HG02610 (cell line): ENCODE data around the gene HOXB5.

Experiments
- ATAC-seq: cut with Tn5 transposase; IDR thresholded peaks from one replicate; pipeline ENCODE4 v1.9.1; 2021; ENCODE audit warnings: mild to moderate bottlenecking, moderate library complexity; ENCODE audit not compliant: unreplicated experiment

HOXB5 gene

DNA sequence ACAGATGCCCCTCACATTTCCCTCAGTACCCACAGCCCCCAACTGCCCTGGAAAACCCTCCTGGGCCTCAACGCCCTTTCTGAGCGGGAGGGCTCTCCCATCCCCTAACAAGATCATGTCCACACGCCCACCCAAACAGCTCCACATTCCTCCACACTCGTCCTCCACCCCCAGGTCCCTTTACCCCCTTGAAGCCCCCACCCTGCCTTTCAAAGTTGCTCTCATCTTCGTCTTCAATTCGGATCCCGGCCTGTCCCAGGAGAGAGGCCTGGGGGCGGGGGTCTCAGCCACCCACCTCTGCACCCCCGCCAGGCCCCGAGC lies 29.8 kb downstream of the HOXB5 start:
- no peak for ATAC-seq

DNA sequence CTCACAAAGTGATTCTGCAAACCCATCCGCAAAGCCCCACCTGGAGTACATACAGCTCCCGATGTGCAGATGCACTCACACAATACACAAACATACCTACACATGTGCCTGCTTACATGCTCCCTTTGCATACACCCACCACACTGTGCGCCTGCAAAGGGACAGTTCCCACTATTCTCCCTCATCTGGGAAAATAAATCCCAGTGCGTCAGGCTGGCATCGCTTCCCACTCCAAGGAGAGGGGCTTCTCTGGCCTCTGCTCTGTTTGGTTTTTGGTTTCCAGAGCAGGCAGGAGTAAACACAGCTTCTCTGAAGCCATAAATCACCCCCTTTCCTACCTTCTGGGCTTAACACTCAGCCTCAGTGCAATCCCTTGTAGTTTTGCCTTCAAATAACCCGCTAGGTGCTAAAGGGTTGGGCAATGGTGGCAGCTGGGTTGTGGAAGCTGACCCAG lies 30.2 kb downstream of the HOXB5 start:
- ATAC-seq = no peak

DNA sequence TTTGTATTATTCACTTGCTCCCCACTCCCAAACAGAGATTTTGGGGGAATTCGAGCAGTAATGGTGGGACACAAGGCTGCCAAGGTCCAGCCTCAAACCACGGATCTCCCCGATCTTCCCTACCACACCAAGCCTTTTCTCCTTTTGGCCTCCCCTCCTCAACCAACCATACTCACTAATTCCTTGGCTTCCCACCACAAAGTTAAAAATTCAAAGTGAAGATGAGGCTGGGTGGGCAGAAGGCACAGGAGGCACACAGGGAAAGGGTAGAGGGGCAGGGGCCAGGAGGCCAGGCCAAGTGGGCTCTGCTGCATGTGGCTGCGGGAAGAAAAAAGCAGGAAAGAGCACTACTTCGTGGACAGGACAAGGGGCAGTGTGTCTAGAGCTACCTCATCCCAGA lies 30.6 kb downstream of the HOXB5 start:
- ATAC-seq = no peak

DNA sequence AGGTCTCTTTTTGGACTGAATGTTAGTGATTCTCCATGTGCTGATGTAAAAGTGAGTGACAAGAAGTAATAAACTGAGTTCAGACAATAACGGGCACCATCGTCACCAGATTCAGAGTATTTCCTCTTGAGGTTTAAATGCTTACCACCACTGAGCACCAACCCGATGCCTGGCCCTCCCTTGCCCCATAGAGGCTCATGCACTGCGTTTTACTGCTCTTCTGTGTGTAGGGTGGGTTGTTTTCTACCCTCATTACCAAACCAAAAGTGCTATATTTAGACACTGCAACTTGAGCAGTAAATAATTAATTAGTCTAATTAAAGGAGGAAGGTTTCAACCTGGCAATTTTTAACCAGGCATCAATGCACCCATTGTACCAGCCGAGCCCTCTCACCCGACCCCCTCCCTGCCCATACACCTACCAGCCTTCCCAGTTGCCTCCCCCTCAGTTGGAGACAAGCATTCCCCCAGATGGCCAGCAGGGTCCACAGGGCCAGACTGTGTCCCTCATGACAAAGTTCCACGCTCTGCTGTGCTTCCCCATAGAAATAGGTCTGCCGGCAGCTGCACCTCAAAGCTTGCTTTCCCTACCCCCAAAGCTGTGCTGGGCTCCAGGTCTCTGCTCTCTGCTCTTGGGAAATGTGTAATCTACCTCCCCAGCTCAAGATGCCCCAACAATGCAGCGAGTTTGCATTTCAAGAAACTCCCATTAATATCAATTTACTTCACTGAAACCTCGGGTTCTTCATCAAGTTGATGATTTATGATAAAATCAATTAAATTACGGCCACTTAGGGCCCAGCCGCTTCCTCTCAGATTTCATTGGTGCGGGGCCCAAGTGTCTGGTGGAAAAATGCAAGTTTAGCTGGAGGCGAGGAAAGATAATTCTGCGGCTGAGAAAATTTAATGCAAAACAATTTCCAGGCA lies 31.4 kb downstream of the HOXB5 start:
- no peak for ATAC-seq

DNA sequence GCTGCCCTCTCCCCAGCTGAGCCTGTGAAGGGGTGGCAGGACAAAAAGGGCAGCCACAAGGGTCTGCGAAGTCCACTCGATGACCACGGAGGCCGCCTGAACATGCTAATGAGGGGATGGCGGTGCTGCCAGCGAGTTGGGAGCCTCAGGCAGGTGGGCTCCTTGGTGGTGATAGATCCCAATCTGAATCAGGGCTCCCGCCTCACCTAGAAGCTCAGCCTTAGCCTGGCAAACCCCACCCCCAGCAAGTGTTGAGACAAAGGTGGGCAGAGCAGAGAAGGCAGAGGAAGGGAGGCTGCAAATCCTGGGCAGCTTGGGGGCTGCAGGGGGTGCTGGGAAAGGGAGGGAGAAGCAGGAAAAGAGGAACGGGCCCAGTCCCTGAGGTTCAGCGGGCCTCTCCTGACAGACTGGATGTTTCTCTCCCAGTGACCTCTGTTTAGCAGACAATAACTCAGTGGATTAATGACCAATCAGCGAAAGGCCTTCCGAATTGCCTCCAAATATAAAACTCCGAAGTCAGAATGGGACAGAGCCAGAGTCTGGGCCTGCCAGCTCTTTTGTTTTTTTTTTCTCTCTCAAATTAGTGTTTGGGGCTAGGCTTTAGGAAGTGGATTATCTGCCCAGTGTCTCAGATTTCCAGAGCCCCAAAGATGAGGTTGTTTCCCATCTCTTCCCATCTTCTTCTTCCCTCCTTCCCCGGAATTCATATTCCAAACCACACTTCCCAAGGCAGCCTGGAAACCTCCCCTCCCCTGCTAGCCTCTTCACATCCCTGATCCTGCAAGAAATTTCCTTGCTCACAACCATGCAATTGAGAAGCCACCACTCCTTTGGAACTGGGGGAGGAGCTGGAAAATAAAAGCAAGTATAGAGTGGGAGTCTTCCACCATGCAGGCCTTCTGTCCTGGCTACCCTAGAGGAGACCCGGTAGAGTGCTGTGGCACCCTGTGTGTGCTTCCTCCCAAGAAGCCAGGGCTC lies 33.5 kb downstream of the HOXB5 start:
- no peak for ATAC-seq

DNA sequence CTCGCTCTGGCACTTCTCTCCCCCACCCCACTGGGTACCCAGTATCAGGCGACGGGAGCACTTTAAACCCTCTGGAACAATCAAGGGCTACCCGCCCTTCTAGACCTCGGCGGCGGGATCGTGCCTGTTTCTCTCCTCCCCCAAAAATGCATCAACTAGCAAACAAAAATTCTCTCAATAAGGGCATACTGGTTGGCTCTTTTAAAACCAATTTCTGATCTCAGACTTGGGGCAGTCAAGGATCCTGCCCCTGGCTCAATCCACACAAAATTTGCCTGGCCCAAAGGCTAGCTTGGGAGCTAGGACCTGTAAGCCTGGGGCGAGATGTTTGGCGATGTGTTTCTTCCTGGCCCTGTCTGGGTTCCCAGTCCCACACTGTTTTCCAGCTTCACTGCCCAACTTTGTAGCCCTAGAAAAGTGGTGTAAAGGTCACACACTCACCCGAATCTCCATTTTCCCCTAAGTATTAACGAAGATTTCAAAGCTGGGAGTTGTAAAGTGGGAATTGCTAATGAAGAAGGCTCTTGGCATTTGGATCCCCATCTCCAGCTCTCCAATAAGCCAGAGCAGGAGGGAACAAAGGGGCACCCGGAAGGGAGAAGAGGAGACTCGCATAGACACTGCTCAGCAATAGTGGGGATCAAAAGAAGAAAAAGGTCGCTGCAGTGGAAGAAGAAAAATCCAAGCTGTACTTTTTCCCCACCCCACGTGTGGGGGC lies 34.3 kb downstream of the HOXB5 start:
- ATAC-seq = no peak

DNA sequence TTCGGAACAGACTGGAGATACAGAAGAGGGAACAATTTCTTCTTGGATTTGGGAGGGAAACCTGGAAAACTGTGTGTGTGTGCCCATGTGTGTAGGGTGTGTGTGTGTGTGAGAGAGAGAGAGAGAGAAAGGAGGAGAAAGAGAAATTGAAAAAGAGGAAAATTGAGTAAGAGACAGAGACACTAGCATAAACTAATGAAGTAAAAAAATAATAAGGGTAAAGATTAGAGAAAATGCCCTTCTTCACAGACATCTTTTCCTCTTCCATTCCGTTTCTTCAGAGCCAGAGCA lies 34.8 kb downstream of the HOXB5 start:
- no peak for ATAC-seq

DNA sequence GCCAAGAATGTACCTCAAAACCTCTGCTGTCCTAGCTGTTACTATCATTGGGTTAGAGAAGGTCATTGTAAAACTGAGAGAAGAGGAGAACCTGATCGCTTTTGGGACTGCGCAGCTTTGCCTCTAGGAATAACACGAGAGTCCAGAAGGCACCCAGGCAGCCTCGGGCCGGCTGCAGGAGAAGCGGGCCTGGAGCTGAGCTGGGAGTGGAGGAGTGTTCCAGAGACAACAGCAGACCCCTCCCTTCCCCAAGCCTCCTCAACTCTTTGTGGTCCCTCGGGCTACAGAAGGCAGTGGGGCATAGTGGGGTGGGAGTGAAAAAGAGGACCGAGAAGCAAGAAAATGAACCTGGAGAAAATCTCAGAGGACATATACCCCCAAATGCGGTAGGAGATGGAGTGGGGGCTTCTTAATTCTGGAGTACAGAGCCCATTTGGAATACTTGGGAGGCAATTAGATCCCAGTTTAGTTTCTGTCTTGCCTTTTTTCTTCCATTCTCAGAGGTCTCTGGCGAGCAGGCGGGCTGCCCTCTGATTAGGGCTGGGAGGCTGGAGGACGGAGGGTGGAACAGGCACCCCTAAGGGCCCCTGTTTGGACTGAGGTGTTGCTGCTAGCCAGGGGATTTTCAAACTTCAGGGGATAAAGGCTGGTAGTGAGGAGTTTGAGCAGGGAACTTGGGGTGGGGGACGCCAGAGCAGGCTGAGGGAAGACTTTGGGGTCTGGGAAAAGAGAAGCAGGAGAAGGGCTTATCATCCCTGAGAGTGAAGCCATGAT lies 35.3 kb downstream of the HOXB5 start:
- no peak for ATAC-seq

DNA sequence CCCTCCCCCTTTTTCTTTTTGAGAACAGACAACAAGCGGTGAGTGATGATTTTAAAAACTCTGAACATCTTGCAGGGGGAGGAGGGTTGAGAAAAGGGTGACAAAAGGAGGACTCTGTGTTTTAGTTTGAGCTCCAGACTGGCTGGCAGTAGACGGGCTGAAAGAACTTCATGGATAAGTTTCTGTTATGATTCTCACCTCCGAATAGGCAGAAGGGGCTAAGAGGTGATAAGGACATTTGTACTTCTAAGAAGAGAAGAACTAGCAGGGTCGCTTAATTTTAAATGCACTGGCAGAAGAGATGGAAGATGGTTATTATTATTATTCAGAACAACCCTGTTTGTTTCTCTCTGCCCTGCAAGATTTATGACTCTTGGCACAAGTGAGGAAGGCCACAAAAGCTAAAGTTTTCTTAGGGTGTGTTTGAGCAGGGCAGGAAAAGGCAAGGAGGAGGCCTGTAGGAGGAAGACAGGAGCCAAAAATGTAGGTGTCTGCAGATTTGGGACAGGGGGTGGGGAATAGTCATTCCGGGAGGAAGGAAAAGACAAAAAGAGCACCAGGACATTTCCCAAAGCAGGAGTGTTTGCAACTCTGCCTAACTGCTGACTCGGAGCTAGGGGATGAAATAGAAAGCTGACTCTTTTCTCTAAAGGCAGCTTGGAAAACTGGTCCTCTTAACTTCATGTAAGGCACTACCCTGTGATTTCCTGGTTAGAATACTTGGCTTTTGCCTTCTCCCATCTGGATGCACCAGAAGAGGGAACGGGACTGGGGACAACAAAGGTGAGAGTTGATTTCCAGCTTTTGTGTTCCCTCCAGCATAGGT lies 36.8 kb downstream of the HOXB5 start:
- no peak for ATAC-seq

DNA sequence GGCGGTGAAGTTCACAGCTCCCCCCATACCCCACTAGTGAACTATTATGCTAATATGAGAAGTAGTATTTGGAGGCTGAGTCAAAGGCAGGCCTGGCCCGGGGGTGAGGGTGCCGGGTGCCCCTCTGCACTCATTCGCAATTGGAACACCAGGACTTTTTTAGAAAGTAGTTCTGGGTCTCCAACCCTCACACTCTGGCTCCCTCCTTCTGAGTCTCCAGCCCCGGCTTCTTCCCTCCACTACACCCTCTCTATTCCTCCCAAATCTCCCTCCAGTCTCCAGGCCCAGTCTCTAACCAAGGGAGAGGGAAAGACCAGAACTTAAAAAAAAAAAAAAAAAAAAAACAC lies 37.4 kb downstream of the HOXB5 start:
- ATAC-seq = no peak

DNA sequence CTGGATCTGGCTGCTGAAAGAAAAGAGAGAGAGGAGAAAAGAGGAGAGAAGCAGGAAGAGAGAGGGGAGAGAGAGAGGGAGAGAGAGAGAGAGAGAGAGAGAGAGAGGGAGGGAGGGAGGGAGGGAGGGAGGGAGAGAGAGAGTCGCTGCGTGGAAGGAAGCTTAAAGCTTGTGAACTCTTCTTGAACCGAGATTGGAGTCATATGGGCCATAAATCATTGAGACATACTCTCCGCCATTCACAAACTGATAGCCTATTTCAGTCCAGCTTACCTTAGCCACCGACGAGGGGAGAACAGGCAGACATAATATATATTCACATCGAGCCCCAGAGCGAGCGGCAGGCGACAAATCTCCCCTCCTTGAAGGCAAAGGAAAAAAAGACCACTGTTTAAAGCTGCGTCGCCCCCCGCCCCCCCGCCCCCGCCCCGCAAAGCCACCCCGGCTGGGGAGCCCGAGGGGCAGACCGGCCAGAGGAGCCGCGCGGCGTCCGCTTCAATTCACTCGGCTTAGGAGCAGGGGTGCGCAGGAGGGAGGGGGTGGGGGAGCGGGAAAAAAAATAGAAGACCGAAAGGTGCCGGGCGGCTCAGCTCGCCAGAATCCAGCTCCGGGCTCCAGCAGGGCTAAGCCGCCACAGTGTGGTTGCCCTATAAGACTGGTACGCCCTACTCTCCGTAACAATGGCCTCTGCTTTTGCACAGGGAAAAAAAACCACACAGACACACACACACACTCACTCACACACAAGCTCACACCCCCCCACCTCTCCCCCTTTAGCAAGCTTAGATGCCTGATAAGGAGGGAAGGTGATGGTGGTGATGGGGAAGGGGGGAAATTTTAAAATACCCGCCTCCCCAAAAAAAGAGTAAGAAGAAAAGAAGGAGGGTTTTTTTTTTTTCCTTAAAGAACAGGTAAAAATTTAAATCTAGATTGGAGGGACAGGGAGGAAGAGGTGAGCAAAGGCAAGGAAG lies 38.0 kb downstream of the HOXB5 start:
- no peak for ATAC-seq

DNA sequence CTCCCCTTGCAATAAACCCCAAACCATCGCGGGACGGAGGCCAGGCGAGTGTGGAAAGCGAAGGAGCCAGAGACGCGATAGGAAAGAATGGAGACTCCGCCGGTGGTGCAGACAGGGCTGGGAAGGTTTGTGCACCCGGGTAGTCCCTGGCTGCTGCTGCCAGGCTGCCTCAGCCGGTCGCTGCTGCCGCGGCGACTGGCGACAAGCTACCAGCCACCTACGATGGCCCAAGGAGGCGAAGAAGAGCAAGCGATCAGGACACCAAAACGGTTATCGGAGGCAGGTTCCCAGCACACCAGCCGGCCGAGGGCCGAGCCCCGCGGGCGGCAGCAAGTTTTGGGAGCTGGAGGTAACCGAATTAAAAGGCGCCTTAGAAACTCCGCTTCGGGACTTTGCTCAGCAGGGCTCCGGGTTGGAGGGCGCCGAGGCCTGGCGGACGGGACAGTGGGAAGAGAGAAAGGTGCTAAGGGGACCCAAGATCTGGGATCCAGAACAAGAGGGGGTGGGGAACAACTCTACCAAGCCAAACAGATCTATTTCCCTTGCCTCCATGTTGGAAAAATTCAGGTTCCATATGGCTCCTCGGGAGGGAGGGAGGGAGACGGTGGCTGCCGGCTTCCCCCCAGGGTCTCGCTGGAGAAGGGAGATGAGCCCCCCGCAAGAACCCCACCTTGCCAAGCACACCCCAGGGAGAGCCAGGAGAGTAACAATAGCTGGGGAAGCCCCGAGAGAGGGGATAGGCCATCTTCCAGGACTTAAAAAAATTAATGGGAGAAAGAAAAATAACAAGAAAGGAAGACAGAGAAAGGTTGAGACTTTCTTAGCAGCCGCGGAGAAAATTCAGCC lies 38.9 kb downstream of the HOXB5 start:
- no peak for ATAC-seq

DNA sequence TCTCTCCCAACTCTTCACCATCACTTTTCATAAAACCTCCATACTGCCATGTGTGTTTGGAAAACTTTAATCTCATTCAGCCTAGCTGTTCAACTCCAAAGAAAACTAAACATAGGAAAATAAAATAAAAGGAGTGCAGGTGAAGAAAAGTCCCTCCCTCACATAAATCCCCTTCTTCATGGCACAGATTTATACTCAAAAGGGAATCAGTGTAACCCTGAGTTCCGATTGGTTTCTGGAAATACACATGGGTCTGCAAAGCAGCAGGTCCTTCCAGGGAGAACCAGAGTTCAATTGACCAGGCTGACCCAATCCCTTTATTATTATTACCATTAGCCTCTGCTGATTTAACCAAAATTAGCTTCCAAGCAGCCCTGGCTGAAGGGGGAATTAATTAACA lies 39.8 kb downstream of the HOXB5 start:
- no peak for ATAC-seq

DNA sequence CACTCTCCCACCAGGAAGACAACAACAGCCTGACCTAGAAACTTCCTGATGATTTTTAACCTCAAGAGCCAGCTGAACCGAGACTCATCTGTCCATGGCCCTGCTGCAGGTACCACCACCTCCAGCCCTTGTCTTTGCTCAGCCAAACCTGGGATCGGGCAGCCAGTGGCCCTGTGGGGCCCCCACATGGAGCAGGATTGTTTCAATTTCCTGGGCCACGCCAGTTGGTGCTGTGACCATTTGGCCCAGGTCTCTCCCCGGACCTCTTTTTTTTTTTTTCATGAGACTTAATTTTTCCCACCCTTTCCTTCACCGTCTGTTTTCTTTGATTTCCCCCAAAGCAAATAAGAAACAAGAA lies 40.4 kb downstream of the HOXB5 start:
- ATAC-seq = no peak

DNA sequence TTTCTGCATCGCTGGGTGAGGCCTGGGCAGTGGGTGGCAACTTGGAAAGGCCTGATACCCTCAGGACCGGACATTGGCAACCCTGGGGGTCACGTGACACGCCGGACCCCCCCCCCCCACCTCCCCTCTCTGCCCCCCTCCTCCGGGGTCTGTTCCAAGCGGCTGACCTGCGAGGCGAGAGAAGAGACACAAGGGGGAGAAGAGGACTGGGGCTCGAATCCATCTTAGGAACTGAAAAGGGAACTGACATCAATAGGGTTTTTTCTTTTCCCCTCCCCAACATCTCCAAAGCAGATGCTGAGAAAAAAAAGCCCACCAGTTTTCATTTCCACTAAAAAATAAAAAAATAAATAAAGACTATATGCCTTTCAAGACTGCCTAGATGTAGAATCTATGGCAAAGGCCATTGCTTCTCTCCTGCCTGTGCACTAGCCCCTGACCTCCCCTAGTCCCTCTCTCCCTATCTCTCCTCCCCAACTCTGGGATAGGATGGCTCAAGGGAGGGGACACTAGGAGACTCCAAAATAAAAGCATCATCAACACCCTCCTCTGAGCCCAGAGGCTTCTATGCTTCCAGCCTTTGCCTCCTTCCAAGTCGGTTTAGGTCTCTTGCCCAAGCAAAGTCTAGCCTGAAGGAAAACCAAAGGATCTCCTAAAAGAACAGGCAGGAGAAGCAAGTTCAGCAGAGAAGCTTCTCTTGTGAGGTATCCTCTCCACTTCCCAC lies 41.0 kb downstream of the HOXB5 start:
- no peak for ATAC-seq

DNA sequence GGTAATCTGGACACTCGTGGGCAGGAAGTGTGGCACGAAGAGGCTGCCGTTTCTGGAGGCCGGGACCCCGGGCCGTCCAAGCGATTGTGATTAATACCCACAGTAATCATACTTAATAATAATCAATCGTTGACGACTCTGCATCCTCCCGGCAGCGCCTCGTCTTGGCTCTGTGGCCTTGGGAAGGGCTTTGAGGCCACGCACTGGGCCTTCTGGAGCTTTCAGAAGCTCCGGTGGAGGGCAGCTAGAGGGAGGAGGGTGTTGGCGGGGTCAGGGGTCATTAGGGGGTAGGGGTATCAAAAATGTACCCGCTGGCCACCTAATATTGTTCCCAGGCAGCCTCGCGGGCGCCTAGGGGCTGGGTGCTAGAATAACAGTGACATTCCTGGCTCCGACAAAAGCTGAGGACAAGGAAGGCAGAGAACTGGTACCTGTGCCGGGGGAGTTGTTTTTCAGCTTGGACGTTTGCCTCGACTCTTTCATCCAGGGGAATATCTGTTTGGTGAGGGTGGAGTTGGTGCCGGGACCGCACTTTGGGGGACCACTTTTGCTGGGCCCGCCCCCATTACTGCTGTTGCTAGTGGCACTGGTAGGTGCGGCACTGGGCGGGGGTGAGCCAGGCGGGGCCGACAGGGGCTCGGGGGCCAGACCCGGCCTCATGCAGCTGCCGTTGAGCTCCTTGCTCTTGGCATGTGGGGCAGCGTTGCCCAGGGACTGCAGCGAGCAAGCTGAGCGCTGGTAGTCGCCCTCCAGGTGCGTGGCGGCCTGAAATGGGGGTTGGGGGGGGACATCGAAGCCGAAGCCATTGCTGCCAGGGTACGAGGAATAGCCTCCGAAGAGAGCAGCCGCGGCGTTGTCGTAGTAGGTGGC lies 41.7 kb downstream of the HOXB5 start:
- ATAC-seq = no peak
